HG02678 (cell line): ENCODE data around the gene SOWAHD.
"Not testable (repeated sequence)": the region's sequence is repeated elsewhere in the genome, so short reads cannot be mapped to it uniquely, and the experiment has no call there.

Experiments
- ATAC-seq: cut with Tn5 transposase; IDR thresholded peaks from one replicate; pipeline ENCODE4 v1.9.1; 2021; ENCODE audit warnings: mild to moderate bottlenecking, moderate library complexity; ENCODE audit not compliant: unreplicated experiment

Gene SOWAHD

DNA sequence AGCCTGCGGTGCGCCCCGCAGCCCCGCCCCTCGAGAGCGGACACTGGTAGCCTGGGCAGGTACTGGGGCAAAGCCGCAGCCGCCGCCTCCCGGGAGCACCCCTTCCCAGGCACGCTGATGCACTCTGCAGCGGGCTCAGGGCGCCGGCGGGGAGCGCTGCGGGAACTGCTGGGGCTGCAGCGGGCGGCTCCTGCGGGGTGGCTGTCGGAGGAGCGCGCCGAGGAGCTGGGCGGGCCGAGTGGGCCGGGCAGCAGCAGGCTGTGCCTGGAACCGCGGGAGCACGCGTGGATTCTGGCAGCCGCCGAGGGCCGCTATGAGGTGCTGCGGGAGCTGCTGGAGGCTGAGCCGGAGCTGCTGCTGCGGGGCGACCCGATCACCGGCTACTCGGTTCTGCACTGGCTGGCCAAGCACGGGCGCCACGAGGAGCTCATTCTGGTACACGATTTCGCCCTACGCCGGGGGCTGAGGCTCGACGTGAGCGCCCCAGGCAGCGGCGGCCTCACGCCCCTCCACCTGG is 401 bp downstream of the SOWAHD start:
- no peak for ATAC-seq

DNA sequence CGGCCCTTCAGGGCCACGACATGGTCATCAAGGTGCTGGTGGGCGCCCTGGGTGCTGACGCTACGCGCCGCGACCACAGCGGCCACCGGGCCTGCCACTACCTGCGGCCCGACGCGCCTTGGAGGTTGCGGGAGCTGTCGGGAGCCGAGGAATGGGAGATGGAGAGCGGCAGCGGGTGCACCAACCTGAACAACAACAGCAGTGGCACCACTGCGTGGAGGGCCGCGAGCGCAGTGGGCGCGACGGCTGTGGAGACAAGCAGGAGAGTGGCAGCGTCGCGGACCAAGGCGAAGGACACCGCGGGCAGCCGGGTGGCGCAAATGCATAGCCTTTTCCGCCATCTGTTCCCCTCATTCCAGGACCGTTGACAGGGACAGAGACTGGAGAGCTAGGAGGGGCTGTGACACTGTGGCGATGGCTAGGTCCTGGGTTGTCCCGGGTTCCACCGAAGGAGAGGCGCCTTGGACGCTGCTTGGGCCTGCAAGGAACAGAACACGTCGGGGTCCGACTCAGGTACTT is 919 bp downstream of the SOWAHD start:
- ATAC-seq, result no peak

DNA sequence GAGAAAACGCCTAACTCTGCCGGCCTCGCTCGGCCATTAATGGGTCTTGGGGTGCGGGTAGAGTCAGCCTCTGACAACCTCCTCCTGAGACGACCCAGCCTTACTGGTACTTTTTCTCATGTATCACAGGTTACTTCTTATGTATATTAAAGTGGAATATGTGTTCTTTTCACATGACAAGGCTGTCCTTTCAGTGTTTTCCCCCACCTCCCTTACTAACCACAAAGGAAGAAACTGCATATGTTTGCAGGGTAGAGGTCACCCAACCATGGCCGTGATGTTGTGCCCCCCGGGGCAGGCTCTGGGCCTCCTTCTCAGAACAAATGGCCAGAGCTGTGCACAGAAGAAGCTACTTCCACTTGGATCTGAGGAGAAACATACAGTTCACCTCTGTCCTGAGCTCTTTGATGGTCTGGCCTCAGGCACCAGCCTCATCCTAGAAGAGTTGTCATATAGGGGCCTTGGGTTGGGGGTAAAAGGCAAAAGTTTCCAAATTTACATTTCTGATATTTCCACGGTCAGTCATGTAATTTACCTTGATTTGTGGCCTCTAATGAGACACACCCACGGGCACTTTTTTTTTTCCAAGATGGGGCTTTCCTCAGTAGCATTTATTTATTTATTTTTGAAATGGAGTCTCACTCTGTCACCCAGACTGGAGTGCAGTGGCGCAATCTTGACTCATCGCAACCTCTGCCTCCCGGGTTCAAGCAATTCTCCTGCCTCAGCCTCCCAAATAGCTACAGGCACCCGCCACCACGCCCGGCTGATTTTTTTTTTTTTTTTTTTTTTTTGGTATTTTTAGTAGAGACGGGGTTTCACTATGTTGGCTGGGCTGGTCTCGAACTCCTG is 1.9 kb downstream of the SOWAHD start:
- ATAC-seq, result no peak

DNA sequence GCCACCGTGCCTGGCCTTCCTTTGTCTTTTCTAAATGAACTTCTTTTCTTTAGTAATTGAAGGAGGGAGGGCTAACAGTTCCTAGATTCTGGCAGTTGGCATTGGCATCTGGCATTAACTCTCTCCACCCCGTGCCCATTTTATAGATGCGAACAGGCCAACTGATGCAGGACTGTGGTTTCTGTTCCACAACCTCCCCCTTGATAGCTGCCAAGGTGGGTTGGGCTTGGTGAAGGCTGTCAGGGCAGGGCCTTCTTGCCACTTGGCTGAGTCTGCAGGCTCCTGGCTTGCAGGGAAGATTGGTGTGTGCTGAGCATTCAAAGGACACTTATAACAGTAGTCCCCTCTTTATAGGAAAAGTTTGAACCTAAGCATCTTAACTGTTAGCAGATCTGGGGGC is 4.3 kb downstream of the SOWAHD start:
- ATAC-seq, result no peak

DNA sequence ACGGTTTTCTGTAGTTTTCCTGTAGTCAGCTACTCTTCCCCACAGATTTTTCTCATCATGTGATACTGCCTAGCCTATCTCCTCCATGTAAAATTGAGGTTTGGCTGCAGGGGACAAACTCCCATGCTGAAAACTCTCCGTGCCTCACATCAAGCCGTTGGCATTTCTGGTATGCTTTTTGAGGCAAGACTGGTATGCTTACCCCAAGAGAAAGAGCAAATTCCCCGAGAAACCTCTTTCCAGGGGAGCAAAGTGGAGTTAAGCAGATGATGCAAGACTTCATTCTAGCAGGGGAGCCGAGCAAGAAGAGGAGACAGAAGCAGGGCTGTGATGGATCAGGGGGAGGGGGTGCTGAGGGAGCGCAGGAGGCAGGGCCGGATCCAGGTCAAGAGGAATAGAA is 4.8 kb downstream of the SOWAHD start:
- no peak for ATAC-seq

DNA sequence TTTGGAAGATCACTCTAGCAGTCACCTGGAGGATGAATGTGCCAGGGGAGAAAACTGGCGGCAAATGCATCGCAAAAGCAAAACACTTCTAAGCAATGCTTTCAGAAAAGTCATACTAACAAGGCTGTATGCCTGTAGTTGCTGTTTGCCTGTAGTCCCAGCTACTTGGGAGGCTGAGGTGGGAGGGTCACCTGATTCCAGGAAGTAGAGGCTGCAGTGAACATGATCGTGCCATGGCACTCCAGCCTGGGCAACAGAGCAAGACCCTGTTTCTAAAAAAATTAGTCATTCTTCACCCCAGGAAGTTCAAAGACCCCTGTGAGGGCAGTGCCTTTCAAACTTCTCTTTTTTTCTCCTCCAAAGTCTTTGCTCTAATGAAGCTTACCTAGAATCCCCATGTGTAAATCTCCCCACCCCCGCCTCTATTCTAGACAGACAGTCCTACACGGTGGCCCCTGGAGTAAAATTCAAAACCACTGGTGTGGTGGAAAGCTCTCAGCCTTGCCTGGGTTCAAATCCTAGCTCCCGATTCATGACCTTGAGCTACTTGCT is 5.5 kb downstream of the SOWAHD start:
- no peak for ATAC-seq

DNA sequence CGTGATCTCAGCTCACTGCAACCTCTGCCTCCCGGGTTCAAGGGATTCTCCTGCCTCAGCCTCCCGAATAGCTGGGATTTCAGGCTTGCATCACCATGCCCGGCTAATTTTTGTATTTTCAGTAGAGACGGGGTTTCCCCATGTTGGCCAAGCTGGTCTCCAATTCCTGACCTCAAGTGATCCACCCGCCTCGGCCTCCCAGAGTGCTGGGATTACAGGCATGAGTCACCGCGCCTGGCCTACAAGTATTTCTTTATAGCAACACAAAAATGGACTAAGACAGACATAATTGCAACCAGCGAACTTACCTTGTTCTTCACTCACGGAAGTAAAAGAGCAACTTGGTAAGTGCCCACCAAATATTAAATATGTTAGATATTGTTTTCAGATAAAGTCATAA is 10.0 kb downstream of the SOWAHD start:
- ATAC-seq, result not testable (repeated sequence)

DNA sequence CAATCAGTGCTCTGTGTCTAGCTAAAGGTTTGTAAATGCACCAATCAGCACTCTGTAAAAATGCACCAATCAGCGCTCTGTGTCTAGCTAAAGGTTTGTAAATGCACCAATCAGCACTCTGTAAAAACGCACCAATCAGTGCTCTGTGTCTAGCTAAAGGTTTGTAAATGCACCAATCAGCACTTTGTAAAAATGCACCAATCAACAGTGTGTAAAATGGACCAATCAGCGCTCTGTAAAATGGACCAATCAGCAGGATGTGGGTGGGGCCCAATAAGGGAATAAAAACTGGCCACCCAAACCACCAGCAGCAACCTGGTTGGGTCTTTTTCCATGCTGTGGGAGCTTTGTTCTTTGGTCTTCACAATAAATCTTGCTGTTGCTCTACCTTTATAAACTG is 11.0 kb downstream of the SOWAHD start:
- not testable (repeated sequence) for ATAC-seq

DNA sequence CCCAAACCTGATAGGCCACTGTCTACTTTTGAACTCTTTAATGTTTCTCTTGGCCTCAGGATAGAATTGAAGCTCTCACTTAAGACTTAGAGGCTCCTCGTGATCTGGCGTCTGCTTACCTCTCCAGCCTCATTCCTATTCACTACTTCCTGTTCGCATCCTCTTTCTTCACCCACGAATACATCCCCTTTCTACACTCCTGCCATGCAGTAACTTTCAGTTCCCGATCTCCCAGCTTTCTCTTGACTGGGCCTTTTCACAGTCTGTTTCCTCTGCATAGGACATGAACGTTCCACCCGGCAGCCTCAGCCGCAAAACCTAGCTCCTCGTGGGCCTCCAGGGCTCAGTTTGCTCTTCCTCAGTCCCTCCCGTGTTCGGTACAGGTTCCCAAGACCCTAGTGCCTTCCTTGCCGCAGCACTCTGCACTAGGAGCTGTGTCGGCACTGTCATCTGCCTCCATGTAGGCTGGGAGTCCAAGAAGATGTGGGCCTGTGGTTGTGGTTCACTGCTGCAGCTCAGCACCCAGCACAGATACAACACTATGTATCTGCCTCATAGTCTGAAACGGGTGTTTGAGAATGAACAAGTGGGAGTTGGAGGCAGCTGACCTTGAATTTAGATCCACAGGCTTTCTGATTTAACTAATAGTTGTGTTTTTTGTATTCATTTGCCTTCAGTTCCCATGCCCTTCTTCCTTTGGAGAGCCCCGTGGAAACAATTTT is 17.3 kb downstream of the SOWAHD start:
- no peak for ATAC-seq

DNA sequence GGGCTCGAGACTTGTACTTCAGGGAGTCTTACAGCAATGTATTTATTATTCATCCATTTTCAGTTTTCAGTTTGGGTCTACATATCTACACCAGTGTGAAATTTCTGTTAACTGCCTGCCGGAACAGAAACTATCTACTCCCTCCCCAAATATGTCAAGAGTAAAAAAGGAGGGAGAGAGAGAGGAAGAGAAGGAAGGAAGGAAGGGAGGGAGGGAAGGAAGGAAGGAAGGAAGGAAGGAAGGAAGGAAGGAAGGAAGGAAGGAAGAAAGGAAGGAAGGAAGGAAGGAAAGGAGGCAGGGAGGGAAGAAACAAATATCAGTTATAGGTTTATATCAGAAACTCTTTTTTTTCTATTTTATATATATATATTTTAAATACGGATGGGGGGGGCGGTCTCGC is 20.4 kb downstream of the SOWAHD start:
- ATAC-seq, result no peak

DNA sequence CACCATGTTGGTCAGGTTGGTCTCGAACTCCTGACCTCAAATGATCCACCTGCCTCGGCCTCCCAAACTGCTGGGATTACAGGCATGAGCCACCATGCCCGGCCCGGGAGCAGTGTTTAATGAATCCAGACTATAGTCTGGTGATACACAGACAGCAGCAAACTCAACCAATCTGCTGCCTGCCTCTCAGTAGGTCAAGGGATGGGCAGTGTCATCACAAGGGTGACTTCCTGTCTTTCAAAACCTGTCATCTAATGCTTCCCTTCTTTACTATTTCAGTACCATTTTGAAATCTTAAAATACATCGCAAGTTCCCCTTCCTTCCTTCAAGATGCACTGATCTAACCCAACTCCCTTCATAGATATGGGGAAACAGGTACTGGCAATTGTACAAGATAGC is 24.6 kb downstream of the SOWAHD start:
- ATAC-seq, result no peak

DNA sequence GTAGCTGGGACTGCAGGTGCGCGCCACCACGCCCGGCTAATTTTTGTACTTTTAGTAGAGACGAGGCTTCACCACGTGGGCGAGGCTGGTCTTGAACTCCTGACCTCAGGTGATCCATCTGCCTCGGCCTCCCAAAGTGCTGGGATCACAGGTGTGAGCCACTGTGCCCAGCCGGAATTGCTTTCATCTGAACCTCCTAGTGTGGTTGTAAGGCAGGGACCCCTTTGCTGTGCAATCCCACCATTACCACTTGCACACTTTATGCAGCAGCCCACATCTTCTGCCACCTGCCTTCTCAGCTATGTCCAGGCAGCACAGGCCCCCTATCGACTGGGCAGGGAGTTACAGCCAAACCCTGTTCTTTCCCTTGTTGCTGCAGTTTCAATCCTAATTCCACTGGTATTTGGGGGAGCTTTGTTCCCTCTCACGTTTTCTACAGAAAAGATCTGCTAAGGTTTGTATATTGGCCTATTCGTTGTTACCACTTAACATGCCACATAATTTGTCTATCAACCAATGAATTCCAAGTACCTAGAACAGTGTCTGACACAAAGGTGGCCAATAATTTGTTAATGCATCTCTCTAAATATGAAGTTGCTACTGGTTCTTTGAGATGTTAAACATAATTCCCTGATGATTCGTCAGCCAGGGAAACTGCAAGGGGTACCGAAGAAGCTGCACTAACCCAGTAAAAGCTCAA is 26.5 kb downstream of the SOWAHD start:
- no peak for ATAC-seq

DNA sequence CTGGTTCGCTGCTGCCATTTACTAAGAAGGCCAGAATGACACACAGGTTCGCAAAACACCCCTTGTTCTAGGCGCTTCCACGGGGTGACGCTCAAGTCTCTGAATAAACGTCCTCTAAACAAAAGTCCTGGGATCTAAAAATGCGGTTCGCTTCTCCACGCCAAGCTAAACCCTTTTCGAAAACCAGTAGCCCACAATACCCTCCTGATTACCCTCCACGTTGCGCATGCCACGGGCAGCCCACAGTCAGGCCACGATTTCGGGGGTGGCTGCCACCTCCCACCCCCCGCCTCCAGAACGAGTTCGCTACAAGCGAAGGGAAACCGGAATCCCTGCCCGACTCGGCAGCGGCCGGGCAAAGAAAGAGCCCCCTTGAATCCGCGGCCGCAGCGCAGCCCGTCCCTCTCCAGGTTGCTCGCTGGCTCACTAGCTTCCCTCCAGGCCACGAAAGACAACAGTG is 32.6 kb downstream of the SOWAHD start:
- peak; percentile 22 for ATAC-seq

DNA sequence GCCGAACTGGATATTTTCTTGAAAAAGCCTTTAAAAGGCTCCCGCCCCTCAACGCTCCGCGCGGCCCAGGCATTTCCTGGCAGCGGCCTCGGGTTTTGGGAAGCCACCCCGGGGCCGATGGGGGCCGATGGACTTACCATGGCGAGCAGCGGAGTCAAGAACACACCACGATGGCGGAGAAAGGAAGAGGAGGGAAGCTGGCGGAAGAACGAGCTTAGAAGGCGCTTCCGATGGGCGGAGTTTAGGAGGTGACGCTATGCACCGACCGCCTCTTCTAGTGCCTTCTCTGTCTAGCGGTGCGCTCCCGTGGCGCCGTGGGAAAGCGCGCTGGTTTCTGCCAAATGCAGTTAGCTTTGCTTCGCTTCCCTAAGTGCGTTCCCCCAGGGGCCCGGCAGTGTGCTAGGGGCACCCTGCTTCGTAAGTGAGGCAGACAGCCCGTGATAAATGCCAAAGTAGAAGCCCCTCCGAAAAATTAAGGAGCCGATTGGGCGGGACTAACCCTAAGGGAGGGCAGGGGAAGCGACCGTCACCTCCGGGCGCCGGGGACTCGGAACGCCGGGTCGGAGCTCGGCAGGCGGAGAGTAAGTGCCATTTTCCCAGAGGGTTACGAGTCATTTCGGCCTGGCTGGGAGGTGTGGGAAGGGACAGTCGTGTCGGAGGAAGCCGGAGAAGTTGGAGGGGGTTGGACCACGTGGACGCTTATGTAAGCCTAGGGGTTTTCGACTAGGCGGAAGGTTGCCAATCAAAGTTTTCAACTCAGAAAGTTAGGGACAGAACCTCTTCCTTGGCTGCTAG is 33.2 kb downstream of the SOWAHD start, which contains the start of gene RPL39:
Gene RPL39 (minus strand): TSS at position 194 of the 795 bp plus-strand sequence. CDS start 54 bp downstream, at position 140.
- peak; percentile 93 for ATAC-seq

DNA sequence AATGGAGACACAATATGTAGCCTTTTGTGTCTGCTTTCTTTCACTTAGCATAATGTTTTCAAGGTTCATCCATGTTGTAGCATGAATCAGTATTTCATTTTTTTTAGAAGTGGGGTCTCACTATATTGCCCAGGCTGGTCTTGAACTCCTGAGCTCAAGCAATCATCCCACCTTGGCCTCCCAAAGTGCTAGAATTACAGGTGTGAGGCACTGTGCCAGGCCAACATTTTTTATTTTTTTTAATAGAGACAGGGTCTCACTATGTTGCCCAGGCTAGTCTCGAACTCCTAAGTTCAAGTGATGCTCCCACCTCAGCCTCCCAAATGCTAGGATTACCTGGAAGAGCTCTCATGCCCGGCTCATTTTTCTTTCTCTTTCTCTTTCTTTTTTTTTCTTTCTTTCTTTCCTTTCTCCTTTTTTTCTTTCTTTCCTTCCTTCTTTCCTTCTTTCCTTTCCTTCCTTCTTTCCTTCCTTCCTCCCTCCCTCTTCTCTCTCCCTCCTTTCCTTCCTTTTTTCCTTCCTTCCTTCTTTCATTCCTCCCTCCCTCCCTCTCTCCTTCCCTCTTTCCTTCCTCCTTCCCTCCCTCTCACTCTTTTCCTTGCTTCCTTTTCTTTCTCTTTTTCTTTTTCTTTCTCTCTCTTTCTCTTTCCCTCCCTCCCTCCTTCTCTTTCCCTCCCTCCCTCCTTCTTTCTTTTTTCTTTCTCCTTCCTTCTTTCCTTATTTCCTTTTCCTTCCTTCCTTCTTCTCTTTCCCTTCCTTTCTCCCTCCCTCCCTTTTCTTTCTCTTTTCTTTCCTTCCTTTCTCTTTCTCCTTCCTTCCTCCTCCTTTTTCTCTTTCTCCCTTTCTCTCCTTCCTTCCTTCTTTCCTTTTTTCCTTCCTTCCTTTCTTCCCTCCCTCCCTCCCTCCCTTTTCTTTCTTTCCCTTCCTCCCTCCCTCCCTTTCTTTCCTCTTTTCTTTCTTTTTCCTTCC is 43.1 kb downstream of the SOWAHD start:
- ATAC-seq, result no peak

DNA sequence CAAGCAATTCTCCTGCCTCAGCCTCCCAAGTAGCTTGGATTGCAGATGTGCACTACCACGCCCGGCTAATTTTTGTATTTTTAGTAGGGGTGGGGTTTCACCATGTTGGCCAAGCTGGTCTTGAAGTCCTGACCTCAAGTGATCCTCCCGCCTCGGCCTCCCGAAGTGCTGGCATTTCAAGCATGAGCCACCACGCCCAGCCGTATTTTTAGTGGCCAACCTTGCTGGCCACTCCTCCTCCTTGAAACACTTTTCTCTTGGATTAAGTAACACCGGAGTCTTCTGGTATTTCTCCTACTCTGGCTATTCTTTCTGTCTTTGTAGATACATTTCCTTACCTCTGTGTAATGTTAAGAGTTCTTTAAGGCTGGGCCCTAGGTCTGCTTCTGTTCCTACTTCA is 44.2 kb downstream of the SOWAHD start:
- ATAC-seq, result no peak

DNA sequence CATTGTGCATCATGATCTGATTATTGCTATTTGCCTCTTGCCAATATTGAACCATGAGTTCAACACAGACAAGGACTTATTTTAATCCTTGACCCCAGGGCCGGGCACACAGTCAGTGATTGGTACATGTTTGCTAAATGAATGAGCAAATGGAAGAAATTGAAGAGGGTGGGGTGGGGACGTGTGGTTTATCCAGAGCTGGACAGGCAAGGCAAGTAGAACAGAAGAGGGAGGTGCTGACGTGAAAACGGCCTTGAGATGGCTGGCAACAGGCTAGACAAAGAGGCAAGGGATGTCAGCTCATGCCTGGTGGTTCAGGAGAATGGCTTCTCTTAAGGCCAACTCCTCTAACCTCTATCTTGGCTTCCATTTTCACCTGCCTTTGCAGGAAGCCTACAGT is 50.1 kb downstream of the SOWAHD start:
- not testable (repeated sequence) for ATAC-seq

DNA sequence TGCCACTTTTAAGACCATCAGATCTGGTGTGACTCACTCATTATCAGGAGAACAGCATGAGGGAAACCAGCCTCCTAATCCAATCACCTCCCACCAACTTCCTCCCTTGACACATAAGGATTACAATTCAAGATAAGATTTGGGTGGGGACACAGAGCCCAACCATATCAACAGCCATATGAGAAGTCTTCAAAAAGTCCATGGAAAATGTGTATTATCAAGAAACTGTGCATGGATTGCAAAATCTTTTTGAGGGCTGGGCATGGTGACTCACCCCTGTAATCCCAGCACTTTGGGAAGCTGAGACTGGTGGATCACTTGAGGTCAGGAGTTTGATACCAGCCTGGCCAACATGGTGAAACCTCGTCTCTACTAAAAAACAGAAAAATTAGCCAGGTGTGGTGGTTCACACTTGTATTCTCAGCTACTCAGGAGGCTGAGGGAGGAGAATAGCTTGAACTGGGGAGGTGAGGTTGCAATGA is 50.8 kb downstream of the SOWAHD start:
- ATAC-seq, result no peak
